HG03571 (cell line): ENCODE results near the gene S100A2.
"Not testable (repeated sequence)": the region's sequence is repeated elsewhere in the genome, so short reads cannot be mapped to it uniquely, and the experiment has no call there.

Source experiments
- ATAC-seq: cut with Tn5 transposase; IDR thresholded peaks from one replicate; pipeline ENCODE4 v1.9.1; 2021; ENCODE audit not compliant: unreplicated experiment

S100A2 gene

GRCh38 chr1:153566414-153567371, 1.0 kb upstream of the S100A2 start:
- no peak for ATAC-seq

DNA sequence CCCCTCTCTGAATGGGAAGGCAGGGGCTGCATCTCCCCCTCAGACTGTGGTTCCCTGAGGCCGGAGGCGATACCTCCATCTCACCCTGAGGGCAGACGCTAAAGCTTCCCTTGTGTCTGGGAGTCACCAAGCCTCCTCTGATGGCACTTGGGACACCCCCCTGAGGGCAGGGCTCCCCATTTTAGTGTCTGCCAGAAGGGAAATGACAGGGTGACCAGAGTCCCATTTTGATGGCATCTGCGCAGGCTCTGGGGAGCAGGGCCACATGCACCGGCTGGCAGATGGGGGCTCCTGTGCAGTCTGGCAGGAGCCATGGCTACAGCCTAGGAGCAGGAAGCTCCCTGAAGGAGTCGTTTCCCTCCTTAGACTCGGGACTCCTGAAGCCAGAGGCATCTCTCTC, 1.7 kb downstream of the S100A2 start:
- ATAC-seq = no peak

DNA sequence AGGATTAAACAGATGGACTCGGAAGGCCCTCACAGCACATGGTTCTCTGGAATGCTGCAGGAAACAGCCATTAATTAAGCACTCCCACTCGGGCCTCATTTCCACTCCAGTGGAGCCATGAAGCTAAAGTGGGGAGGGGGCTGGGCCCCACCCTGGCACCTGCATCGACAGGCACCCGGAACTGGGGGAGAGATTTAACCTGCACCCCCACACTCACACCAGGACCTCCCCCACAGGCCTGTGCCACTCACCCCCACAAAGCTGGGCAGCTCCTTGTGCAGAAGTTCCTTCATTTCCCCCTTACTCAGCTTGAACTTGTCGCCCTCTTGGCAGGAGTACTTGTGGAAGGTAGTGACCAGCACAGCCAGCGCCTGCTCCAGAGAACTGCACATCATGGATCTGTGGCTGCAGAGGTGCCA, 2.2 kb downstream of the S100A2 start:
- no peak for ATAC-seq

GRCh38 chr1:153562021-153562420, 3.6 kb downstream of the S100A2 start:
- not testable (repeated sequence) for ATAC-seq

DNA sequence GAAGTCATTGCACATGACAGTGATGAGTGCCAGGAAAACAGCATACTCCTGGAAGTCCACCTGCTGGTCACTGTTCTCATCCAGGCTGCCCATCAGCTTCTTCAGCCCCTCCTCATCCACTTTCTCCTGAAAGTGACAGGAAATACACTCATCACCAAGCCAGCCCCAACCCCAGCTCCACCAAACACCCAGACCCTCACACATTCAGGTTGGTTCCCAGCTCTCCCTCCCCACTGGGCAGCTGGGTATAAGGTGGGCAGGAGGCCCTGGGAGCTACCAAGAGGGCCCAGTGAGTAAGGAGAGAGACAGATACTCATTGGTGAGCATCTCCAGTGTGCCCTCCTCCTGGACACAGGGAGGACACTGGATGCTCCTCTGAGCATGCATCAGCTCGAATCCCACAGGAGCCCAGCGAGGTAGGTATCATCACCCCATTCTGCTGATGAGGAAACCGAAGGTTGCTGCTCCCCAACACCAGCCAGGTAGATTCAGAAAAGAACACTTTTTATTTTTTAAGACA, 4.1 kb downstream of the S100A2 start:
- ATAC-seq = no peak

DNA sequence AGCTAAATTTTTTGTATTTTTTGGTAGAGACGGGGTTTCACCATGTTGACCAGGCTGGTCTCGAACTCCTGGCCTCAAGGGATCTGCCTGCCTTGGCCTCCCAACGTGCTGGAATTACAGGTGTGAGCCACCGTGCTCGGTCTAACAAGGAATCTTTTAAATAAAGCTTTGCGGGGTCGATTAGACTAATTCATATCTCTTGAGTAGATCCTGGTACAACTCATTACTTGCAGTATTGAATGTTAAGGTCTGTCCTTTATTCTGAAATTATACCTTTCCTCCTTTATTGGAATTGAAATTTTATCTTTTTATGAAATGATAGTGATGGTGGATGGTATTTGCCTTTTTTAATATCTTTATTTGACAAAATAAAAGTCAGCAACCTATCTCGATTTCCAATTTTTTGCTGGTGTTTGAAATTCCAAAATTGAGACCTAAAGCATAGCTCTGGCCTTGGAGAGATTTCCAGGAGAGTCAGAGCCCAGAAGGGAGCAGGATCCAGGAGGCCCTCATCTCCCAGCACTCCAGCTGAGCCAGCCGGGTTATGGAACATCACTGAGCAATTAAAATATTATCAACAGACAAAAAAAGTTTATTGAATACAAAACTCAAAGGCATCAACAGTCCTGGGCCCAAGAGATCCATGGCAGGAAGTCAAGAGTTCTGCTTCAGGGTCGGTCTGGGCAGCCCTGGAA, 4.7 kb downstream of the S100A2 start:
- ATAC-seq = no peak

- no peak for ATAC-seq
Measured at GRCh38 chr1:153560241-153560640, 5.4 kb downstream of the S100A2 start.

DNA sequence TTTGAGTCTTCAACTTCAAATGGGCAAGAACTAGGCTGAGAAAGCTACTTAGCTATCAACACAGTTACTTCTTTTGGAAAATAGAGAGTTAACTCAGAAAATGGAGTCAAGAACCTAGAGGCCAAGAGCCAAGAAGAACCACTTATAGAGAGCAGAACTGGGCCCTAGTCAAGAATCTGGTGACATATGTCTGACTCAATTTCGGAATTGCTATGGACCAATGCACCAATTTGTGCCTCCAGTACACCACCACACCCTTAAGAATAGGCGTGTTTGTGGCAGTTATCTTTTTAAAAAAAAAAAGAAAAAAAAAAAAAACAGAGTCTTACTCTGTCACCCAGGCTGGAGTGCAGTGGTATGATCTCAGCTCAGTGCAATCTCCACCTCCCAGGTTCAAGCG, 7.8 kb downstream of the S100A2 start:
- no peak for ATAC-seq

- ATAC-seq = no peak
Measured at GRCh38 chr1:153556348-153556747, 9.3 kb downstream of the S100A2 start.

- no peak for ATAC-seq
Measured at GRCh38 chr1:153553830-153554541, 11.7 kb downstream of the S100A2 start.

DNA sequence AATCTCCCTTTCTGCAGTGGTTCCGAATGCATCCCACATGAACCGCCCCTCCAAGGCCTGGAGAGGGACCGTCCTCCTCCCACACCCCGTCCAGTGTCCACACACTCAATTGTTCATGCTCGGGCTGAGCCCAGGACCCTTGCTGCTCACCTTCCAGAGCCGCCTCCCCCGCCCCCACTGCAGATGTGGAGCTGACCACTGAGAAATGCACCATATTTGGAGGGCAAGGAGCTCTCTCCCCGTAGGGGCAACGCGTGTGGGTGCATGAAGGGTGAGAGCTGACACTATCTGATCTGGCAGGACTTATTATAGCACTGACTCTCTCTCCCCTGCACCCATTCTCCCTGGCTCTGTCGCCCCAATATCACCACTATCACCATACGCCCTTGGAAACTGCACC, 12.5 kb downstream of the S100A2 start:
- no peak for ATAC-seq

DNA sequence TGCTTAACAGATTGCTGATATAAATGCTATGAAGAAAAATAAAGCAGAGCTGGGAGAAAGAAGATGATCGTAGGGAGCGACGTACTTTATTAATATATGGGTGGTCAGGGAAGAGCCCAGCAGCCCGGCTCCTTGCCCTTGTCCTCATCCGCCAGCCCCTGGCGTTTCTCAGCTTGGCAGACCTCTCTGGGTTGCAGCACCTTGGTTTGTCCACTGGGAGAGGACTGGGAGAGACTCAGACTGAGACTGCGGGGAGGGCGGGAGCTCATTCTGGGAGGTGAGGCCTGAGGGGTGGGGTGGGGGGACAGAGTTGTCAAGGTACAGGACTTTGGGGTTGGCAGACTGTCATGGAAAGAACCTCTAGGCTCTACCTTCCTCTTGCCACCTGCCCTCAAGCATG, 13.3 kb downstream of the S100A2 start:
- ATAC-seq = no peak

- no peak for ATAC-seq
Measured at GRCh38 chr1:153550827-153551500, 14.7 kb downstream of the S100A2 start.

GRCh38 chr1:153550398-153550758, 15.3 kb downstream of the S100A2 start:
- no peak for ATAC-seq

GRCh38 chr1:153549741-153550397, 15.8 kb downstream of the S100A2 start:
- no peak for ATAC-seq

DNA sequence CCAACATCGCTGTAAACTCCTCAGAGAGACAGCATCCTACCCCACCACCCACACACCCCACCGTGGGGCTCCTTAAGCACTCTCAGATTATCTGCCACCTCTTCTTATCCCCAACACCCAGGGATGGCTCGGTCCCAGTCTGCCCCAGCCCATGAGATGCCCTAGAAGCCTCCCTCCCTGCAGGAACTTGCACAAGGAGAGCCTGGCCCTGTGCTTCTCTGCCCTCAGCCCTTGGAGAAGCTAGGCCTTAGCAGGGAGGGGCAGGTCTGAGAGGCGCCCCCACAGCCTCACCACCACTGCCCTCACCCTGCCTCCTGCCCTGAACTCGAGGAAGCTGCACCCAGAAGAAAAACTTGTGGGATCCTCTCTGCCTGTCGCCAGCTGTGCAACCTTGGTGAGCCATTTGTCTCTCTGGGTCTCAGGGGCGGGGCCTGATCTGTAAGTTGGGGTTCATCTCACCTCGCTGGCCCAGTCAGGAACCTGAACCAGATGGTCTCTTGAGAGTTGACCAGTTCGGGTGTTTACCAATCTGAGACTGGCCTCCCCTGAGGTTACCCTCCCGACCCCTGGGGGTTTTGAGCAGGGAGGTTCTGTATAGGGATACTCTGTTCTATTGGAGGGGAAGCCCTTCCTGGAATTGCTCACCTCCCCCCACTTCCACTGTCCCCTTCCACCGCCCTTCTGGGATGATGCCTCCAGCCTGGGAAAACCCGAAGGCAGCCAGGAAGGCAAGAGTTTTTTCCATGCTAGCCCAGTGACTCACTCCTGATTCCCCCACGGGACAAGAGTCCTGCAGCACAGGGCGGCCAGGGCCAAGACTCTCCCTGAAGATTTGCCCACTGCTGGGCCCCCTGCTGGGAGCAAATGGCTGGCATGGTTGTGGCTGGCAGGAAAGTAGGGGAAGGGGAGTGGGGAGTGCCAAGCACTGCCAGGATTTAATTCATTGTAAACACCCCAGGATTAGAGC, 16.6 kb downstream of the S100A2 start, which contains the start of gene S100A3:
Gene S100A3, minus strand, starts transcription at position 537 of the 967 bp plus-strand sequence. CDS start 773 bp downstream, outside the sequence.
- no peak for ATAC-seq

DNA sequence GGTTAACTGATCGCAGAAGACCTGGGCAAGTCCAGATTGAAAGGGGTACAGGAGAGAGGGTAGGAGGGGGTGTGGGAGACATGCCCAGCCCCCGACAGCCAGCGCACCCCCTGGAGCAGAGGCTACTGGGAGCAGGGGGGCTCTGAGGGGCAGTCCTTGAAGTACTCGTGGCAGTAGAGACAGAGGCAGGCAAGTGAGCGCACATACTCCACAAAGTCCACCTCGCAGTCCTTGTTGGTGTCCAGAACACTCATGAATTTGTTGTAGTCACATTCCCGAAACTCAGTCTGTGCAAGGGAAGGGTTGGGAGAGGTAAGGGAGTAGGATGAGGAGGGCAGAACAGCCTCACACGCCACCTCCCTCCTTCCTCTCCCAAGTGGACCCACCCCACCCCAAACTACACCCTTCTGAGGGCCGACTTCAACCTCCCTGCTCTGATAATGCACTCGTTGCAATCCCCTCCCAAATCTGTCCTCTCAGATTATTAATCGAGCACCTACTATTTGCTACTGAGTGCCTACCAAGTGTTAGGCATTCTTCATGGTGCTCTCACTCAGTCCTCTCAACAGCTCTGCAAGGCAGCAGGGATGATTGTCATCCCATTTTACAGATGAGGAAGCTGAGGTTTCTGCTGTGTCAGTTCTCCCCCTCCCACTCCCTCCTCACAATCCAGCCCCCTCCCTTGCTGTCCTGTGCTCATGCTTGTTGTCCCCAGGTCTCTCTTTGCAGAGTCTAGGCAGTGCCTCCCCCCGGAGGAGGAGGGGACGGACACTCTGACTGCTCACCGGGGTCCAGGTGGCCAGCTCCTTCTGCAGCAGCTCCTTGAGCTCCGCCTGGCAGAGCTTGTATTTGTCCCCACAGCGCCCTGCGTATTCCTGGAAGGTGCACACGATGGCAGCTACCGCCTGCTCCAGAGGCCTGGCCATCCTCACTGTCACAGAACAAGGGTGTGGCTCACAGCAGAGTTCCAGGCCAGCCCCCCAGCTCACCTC, 17.8 kb downstream of the S100A2 start:
- ATAC-seq = no peak
